A673 (cell line): ENCODE results near the gene LRP1.

Source experiments
- EZH2 ChIP-seq: fragments of 200-600 bp; sonication (generic); IDR thresholded peaks from 2 replicates; pipeline ENCODE4 v1.6.1; 2017; ENCODE audit warnings: borderline replicate concordance, low read depth, mild to moderate bottlenecking, mixed read lengths, antibody characterized with exemption, low read length; ENCODE audit not compliant: poor library complexity, severe bottlenecking
- TF ChIP-seq, protein P1 (sequence below): fragments of 300-800, 200-600 bp; sonication (generic); conservative IDR thresholded peaks from 2 replicates; pipeline ENCODE4 v1.5.1; 2017; ENCODE audit warnings: low read depth, mild to moderate bottlenecking, antibody characterized with exemption, low read length, moderate library complexity, mixed read lengths

GRCh38 chr12:57233357-57234232 is 105.3 kb downstream of the LRP1 start:
- TF ChIP-seq, protein P1, sequence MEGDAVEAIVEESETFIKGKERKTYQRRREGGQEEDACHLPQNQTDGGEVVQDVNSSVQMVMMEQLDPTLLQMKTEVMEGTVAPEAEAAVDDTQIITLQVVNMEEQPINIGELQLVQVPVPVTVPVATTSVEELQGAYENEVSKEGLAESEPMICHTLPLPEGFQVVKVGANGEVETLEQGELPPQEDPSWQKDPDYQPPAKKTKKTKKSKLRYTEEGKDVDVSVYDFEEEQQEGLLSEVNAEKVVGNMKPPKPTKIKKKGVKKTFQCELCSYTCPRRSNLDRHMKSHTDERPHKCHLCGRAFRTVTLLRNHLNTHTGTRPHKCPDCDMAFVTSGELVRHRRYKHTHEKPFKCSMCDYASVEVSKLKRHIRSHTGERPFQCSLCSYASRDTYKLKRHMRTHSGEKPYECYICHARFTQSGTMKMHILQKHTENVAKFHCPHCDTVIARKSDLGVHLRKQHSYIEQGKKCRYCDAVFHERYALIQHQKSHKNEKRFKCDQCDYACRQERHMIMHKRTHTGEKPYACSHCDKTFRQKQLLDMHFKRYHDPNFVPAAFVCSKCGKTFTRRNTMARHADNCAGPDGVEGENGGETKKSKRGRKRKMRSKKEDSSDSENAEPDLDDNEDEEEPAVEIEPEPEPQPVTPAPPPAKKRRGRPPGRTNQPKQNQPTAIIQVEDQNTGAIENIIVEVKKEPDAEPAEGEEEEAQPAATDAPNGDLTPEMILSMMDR, result no peak
- TF ChIP-seq EZH2, result no peak
